Bronchial epithelial cell (primary cell): ENCODE measurements around the gene ZNF81. TPM values are rescaled to one million over a fixed set of nuclear protein-coding genes. Genes with fewer than 3 reads are reported as not detected.
"Not testable (repeated sequence)": the region's sequence is repeated elsewhere in the genome, so short reads cannot be mapped to it uniquely, and the experiment has no call there.

Experiments
- DNase-seq: peaks from one replicate; pipeline ENCODE4 v3.0.0-alpha.2; 2010; ENCODE audit warnings: low read depth
- FAIRE-seq: peaks from 2 replicates; lab custom pipeline; 2011; peaks lifted over from hg19 to GRCh38; lab: Jason Lieb, UNC
- H3K27me3 ChIP-seq: 2 replicates; pipeline ENCODE4 v1.5.1; 2011; ENCODE audit warnings: low read length; ENCODE audit not compliant: control insufficient read depth, insufficient read depth
- H3K36me3 ChIP-seq: 2 replicates; pipeline ENCODE4 v1.5.1; 2011; ENCODE audit warnings: low read length; ENCODE audit not compliant: control insufficient read depth, insufficient read depth
- H3K4me3 ChIP-seq: 2 replicates; pipeline ENCODE4 v1.5.1; 2011; ENCODE audit warnings: mild to moderate bottlenecking, low read depth, low read length, control low read depth
- CTCF ChIP-seq: IDR thresholded peaks from 2 replicates; pipeline ENCODE4 v1.5.1; 2011; ENCODE audit warnings: mild to moderate bottlenecking, moderate library complexity, low read length, control low read depth, inconsistent platforms; ENCODE audit not compliant: insufficient read depth, severe bottlenecking
- total RNA-seq: library from RNA; depleted of rRNA; stranded (reverse); fragments of >200 nt; gene quantifications from 2 replicates; pipeline ENCODE4 v1.2.1, GENCODE V29; 2014

ZNF81 gene
- total RNA-seq, 1 donor from 2014 or later, result 2.4 TPM

- no peak for TF ChIP-seq CTCF
- DNase-seq (no peak), FAIRE-seq (no peak)
- Histone ChIP-seq H3K36me3 (no peaks in the 10 kb centered on the region), H3K27me3 (no peaks in the 10 kb centered on the region), H3K4me3 (no peak overlapping the region)
Measured at GRCh38 chrX:47927212-47927611, 90.5 kb downstream of the ZNF81 start.

GRCh38 chrX:47931970-47932369 lies 95.3 kb downstream of the ZNF81 start:
- FAIRE-seq, result not testable (repeated sequence)

GRCh38 chrX:47933946-47934345 lies 97.2 kb downstream of the ZNF81 start:
- no peak for FAIRE-seq
- no peak for DNase-seq
- no peak overlapping the region for H3K4me3 ChIP-seq
- no peak for TF ChIP-seq CTCF
- H3K27me3 ChIP-seq, result no peaks in the 10 kb centered on the region
- H3K36me3 ChIP-seq, result no peaks in the 10 kb centered on the region

More at GRCh38 chrX:47931970-47932369, 95.3 kb downstream of the ZNF81 start:
- DNase-seq, H3K4me3 ChIP-seq, H3K27me3 ChIP-seq, H3K36me3 ChIP-seq: not testable (repeated sequence)

GRCh38 chrX:47936224-47936939 lies 99.7 kb downstream of the ZNF81 start:
- H3K4me3 ChIP-seq, result no peak overlapping the region
- no peak for TF ChIP-seq CTCF
- FAIRE-seq (no peak), DNase-seq (no peak)
- H3K27me3 ChIP-seq, result no peaks in the 10 kb centered on the region
- no peaks in the 10 kb centered on the region for H3K36me3 ChIP-seq

GRCh38 chrX:47936940-47937317 lies 100.2 kb downstream of the ZNF81 start:
- no peak for FAIRE-seq
- no peak for TF ChIP-seq CTCF
- H3K4me3 ChIP-seq, result no peak overlapping the region
- H3K27me3 ChIP-seq, result no peaks in the 10 kb centered on the region
- no peaks in the 10 kb centered on the region for H3K36me3 ChIP-seq
- no peak for DNase-seq

- H3K36me3 ChIP-seq, result no peaks in the 10 kb centered on the region
- FAIRE-seq (no peak), DNase-seq (no peak)
- no peak overlapping the region for H3K4me3 ChIP-seq
- no peak for TF ChIP-seq CTCF
- no peaks in the 10 kb centered on the region for H3K27me3 ChIP-seq
Measured at GRCh38 chrX:47940448-47940847, 103.7 kb downstream of the ZNF81 start.
